ENCODE measurements around the gene NCAM1.

The NCAM1 gene

GRCh38 chr11:113198972-113199661 lies 237.9 kb downstream of the NCAM1 start:
- DNase-seq (ENCODE audit: low read depth in 2 of 2, low spot score in 1 of 2), result no peak

- no peak for DNase-seq (ENCODE audit: low read depth in 2 of 2, low spot score in 1 of 2)
Measured at GRCh38 chr11:113199866-113200265, 238.6 kb downstream of the NCAM1 start.

- no peak for DNase-seq (ENCODE audit: low read depth in 2 of 2, low spot score in 1 of 2)
Measured at GRCh38 chr11:113201054-113201818, 240.0 kb downstream of the NCAM1 start.

GRCh38 chr11:113202431-113202830 lies 241.2 kb downstream of the NCAM1 start:
- no peak for DNase-seq (ENCODE audit: low read depth in 2 of 2, low spot score in 1 of 2)

- DNase-seq (ENCODE audit: low read depth in 2 of 2, low spot score in 1 of 2), result no peak
Measured at GRCh38 chr11:113203141-113203753, 242.0 kb downstream of the NCAM1 start.

- no peak for DNase-seq (ENCODE audit: low read depth in 2 of 2, low spot score in 1 of 2)
Measured at GRCh38 chr11:113204280-113204679, 243.1 kb downstream of the NCAM1 start.

GRCh38 chr11:113213549-113213948 lies 252.3 kb downstream of the NCAM1 start:
- DNase-seq (ENCODE audit: low read depth in 2 of 2, low spot score in 1 of 2), result no peak

GRCh38 chr11:113222241-113222640 lies 261.0 kb downstream of the NCAM1 start:
- no peak for DNase-seq (ENCODE audit: low read depth in 2 of 2, low spot score in 1 of 2)

GRCh38 chr11:113234888-113235287 lies 273.7 kb downstream of the NCAM1 start:
- DNase-seq (ENCODE audit: low read depth in 2 of 2, low spot score in 1 of 2), result no peak

GRCh38 chr11:113237261-113237660 lies 276.0 kb downstream of the NCAM1 start:
- DNase-seq (ENCODE audit: low read depth in 2 of 2, low spot score in 1 of 2), result no peak

- no peak for DNase-seq (ENCODE audit: low read depth in 2 of 2, low spot score in 1 of 2)
Measured at GRCh38 chr11:113238721-113239120, 277.5 kb downstream of the NCAM1 start.

- no peak for DNase-seq (ENCODE audit: low read depth in 2 of 2, low spot score in 1 of 2)
Measured at GRCh38 chr11:113240389-113240788, 279.2 kb downstream of the NCAM1 start.

GRCh38 chr11:113240790-113241635 lies 279.8 kb downstream of the NCAM1 start:
- DNase-seq (ENCODE audit: low read depth in 2 of 2, low spot score in 1 of 2), result no peak

- no peak for DNase-seq (ENCODE audit: low read depth in 2 of 2, low spot score in 1 of 2)
Measured at GRCh38 chr11:113241636-113242054, 280.4 kb downstream of the NCAM1 start.

GRCh38 chr11:113242060-113242459 lies 280.8 kb downstream of the NCAM1 start:
- no peak for DNase-seq (ENCODE audit: low read depth in 2 of 2, low spot score in 1 of 2)

- no peak for DNase-seq (ENCODE audit: low read depth in 2 of 2, low spot score in 1 of 2)
Measured at GRCh38 chr11:113242767-113243397, 281.7 kb downstream of the NCAM1 start.

- no peak for DNase-seq (ENCODE audit: low read depth in 2 of 2, low spot score in 1 of 2)
Measured at GRCh38 chr11:113243696-113244095, 282.5 kb downstream of the NCAM1 start.

GRCh38 chr11:113245216-113245615 lies 284.0 kb downstream of the NCAM1 start:
- DNase-seq (ENCODE audit: low read depth in 2 of 2, low spot score in 1 of 2), result no peak

- no peak for DNase-seq (ENCODE audit: low read depth in 2 of 2, low spot score in 1 of 2)
Measured at GRCh38 chr11:113247221-113247620, 286.0 kb downstream of the NCAM1 start.

- no peak for DNase-seq (ENCODE audit: low read depth in 2 of 2, low spot score in 1 of 2)
Measured at GRCh38 chr11:113247966-113248365, 286.7 kb downstream of the NCAM1 start.
